ENCODE data around the gene CYP2S1. TPM values are rescaled to one million over a fixed set of nuclear protein-coding genes. Genes with fewer than 3 reads are reported as not detected.

Gene CYP2S1
- total RNA-seq, 3 donors from 2014 or later: 0.80 to 2.0 (median 2.0) TPM

- intact Hi-C loops (cut with DNase I; ENCODE audit: low total_unique reads): no loop called here
- no peak for DNase-seq (ENCODE audit: low spot score in 2 of 2)
- TF ChIP-seq POLR2A (IDR thresholded peaks at IDR 0.05) (no peak), POLR2AphosphoS5 (IDR thresholded peaks at IDR 0.05) (no peak), CTCF (IDR thresholded peaks at IDR 0.05) (no peak)
- H3K27me3 ChIP-seq: no peaks in the 10 kb centered on the region
- H3K27ac ChIP-seq: peak overlapping the region; percentile 85 to 98
- H3K9me3 ChIP-seq: no peaks in the 10 kb centered on the region
- peak overlapping the region; percentile 67 to 86 (median 84) for H3K4me3 ChIP-seq
- H3K4me1 ChIP-seq: peaks cover 3 to 5% of the 10 kb centered on the region in 2 donors
- H3K36me3 ChIP-seq: no peaks in the 10 kb centered on the region
These were observed 27.8 kb downstream of the CYP2S1 start for GRCh38 chr19:41220811-41221210.

- no peaks in the 10 kb centered on the region for H3K9me3 ChIP-seq
- H3K27ac ChIP-seq: peak overlapping the region; percentile 85 to 98
- H3K4me1 ChIP-seq: peaks cover 3 to 5% of the 10 kb centered on the region in 2 donors
- no peak for TF ChIP-seq CTCF (IDR thresholded peaks at IDR 0.05)
- no peak for TF ChIP-seq POLR2AphosphoS5 (IDR thresholded peaks at IDR 0.05)
- TF ChIP-seq POLR2A (IDR thresholded peaks at IDR 0.05): no peak
- intact Hi-C loops (cut with DNase I; ENCODE audit: low total_unique reads): no loop called here
- H3K4me3 ChIP-seq: peak overlapping the region in 1 of 3 donors; percentile 3
- no peaks in the 10 kb centered on the region for H3K36me3 ChIP-seq
- no peak for DNase-seq (ENCODE audit: low spot score in 2 of 2)
- H3K27me3 ChIP-seq: no peaks in the 10 kb centered on the region
These were observed 28.6 kb downstream of the CYP2S1 start for GRCh38 chr19:41221514-41222205.

- no peak for TF ChIP-seq POLR2AphosphoS5 (IDR thresholded peaks at IDR 0.05)
- no peak for TF ChIP-seq CTCF (IDR thresholded peaks at IDR 0.05)
- TF ChIP-seq POLR2A (IDR thresholded peaks at IDR 0.05): no peak
- intact Hi-C loops (cut with DNase I; ENCODE audit: low total_unique reads): no loop called here
- no peak for DNase-seq (ENCODE audit: low spot score in 2 of 2)
- Histone ChIP-seq H3K9me3 (no peaks in the 10 kb centered on the region), H3K36me3 (no peaks in the 10 kb centered on the region), H3K27ac (peak overlapping the region in 1 of 2 donors; percentile 98), H3K27me3 (no peaks in the 10 kb centered on the region), H3K4me1 (peaks cover 3 to 8% of the 10 kb centered on the region in 2 donors), H3K4me3 (no peak overlapping the region)
These were observed 29.2 kb downstream of the CYP2S1 start for GRCh38 chr19:41222240-41222639.

- H3K9me3 ChIP-seq: no peaks in the 10 kb centered on the region
- H3K4me3 ChIP-seq: peak overlapping the region in 2 of 3 donors; percentile 2 to 31
- TF ChIP-seq POLR2A (IDR thresholded peaks at IDR 0.05) (no peak), POLR2AphosphoS5 (IDR thresholded peaks at IDR 0.05) (no peak), CTCF (IDR thresholded peaks at IDR 0.05) (no peak)
- DNase-seq (ENCODE audit: low spot score in 2 of 2): no peak
- H3K4me1 ChIP-seq: peaks cover 3 to 8% of the 10 kb centered on the region in 2 donors
- no peaks in the 10 kb centered on the region for H3K27me3 ChIP-seq
- H3K36me3 ChIP-seq: no peaks in the 10 kb centered on the region
- H3K27ac ChIP-seq: peak overlapping the region; percentile 4 to 96
- intact Hi-C loops (cut with DNase I; ENCODE audit: low total_unique reads): no loop called here
These were observed 30.6 kb downstream of the CYP2S1 start for GRCh38 chr19:41223431-41224234.

- no peaks in the 10 kb centered on the region for H3K27me3 ChIP-seq
- DNase-seq (ENCODE audit: low spot score in 2 of 2): no peak
- H3K9me3 ChIP-seq: no peaks in the 10 kb centered on the region
- TF ChIP-seq POLR2AphosphoS5 (IDR thresholded peaks at IDR 0.05) (no peak), CTCF (IDR thresholded peaks at IDR 0.05) (no peak), POLR2A (IDR thresholded peaks at IDR 0.05) (no peak)
- H3K36me3 ChIP-seq: no peaks in the 10 kb centered on the region
- H3K4me1 ChIP-seq: peaks cover 3 to 8% of the 10 kb centered on the region in 2 donors
- intact Hi-C loops (cut with DNase I; ENCODE audit: low total_unique reads): no loop called here
- H3K4me3 ChIP-seq: no peak overlapping the region
- peak overlapping the region; percentile 83 to 96 for H3K27ac ChIP-seq
These were observed 31.6 kb downstream of the CYP2S1 start for GRCh38 chr19:41224632-41225031.

Data from breast epithelium (tissue), 4 donors.